ENCODE data around the gene PHYH.

- TF ChIP-seq BHLHE40 (IDR thresholded peaks at IDR 0.05; ENCODE audit: low read depth, low read length) (no peak), SMC3 (IDR thresholded peaks at IDR 0.05; ENCODE audit: low read depth, low read length) (no peak), USF2 (IDR thresholded peaks at IDR 0.05; ENCODE audit: low read depth, low read length) (no peak), CHD1 (IDR thresholded peaks at IDR 0.05; ENCODE audit: low read depth, low read length) (no peak), RAD21 (IDR thresholded peaks at IDR 0.05; ENCODE audit: low read length) (no peak), CEBPB (IDR thresholded peaks at IDR 0.05; ENCODE audit: low read depth, low read length) (no peak), RFX5 (IDR thresholded peaks at IDR 0.05; ENCODE audit: low read depth, low read length) (no peak), MAFK (IDR thresholded peaks at IDR 0.05; ENCODE audit: low read depth, low read length) (no peak), MAZ (IDR thresholded peaks at IDR 0.05; ENCODE audit: borderline replicate concordance, low read depth, low read length) (no peak), POLR2A (IDR thresholded peaks at IDR 0.05; ENCODE audit: low read depth, low read length) (no peak), MXI1 (IDR thresholded peaks at IDR 0.05; ENCODE audit: borderline replicate concordance, low read depth, low read length) (no peak), FOS (IDR thresholded peaks at IDR 0.05; ENCODE audit: low read depth, low read length) (no peak)
- TF ChIP-seq, protein P1, sequence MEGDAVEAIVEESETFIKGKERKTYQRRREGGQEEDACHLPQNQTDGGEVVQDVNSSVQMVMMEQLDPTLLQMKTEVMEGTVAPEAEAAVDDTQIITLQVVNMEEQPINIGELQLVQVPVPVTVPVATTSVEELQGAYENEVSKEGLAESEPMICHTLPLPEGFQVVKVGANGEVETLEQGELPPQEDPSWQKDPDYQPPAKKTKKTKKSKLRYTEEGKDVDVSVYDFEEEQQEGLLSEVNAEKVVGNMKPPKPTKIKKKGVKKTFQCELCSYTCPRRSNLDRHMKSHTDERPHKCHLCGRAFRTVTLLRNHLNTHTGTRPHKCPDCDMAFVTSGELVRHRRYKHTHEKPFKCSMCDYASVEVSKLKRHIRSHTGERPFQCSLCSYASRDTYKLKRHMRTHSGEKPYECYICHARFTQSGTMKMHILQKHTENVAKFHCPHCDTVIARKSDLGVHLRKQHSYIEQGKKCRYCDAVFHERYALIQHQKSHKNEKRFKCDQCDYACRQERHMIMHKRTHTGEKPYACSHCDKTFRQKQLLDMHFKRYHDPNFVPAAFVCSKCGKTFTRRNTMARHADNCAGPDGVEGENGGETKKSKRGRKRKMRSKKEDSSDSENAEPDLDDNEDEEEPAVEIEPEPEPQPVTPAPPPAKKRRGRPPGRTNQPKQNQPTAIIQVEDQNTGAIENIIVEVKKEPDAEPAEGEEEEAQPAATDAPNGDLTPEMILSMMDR (conservative IDR thresholded peaks at IDR 0.05; ENCODE audit: low read depth, low read length) = no peak
These were observed 40.2 kb upstream of the PHYH start for GRCh38 chr10:13340068-13340467.
